Dendritic cell treated with granulocyte-macrophage colony-stimulating factor and Interleukin-4, amounts not matched to agents 40 ng/mL and 50 ng/mL, for 4 days (primary cell): ENCODE measurements around the gene CISH.

ENCODE experiments used
- H3K27ac Mint-ChIP-seq: one replicate; pipeline ENCODE4 v1.8.0; 2022; ENCODE audit warnings: mild to moderate bottlenecking, mixed read lengths
- H3K27me3 Mint-ChIP-seq: one replicate; pipeline ENCODE4 v1.8.0; 2022; ENCODE audit warnings: mild to moderate bottlenecking, mixed read lengths
- H3K36me3 Mint-ChIP-seq: one replicate; pipeline ENCODE4 v1.8.0; 2022; ENCODE audit warnings: low read depth, mixed read lengths
- H3K4me1 Mint-ChIP-seq: one replicate; pipeline ENCODE4 v1.8.0; 2022; ENCODE audit warnings: low read depth, mixed read lengths
- H3K4me3 Mint-ChIP-seq: one replicate; pipeline ENCODE4 v1.8.0; 2022; ENCODE audit warnings: mild to moderate bottlenecking, moderate library complexity, mixed read lengths
- H3K9me3 Mint-ChIP-seq: one replicate; pipeline ENCODE4 v1.8.0; 2022; ENCODE audit warnings: mixed read lengths
- intact Hi-C: fragments of 100-400 bp; cut with micrococcal nuclease; formaldehyde crosslinking; loops from one replicate; pipeline ENCODE4 v1.15.0; 2022

The CISH gene

GRCh38 chr3:50588759-50589433 is 22.7 kb downstream of the CISH start:
- intact Hi-C loops, result no loop called here
- peak overlapping the region; percentile 98 for H3K27ac Mint-ChIP-seq

GRCh38 chr3:50587806-50588758 is 23.5 kb downstream of the CISH start:
- H3K27ac Mint-ChIP-seq, result peak overlapping the region; percentile 98
- intact Hi-C loops, result no loop called here
- peak overlapping the region; percentile 35 for H3K4me3 Mint-ChIP-seq
- H3K27me3 Mint-ChIP-seq, result no peaks in the 10 kb centered on the region
- H3K9me3 Mint-ChIP-seq, result no peaks in the 10 kb centered on the region
- peaks cover 31% of the 10 kb centered on the region for H3K36me3 Mint-ChIP-seq
- H3K4me1 Mint-ChIP-seq, result peaks cover 96% of the 10 kb centered on the region

More at GRCh38 chr3:50588759-50589433, 22.7 kb downstream of the CISH start:
- Mint-ChIP-seq H3K36me3 (peaks cover 26% of the 10 kb centered on the region), H3K27me3 (no peaks in the 10 kb centered on the region), H3K4me3 (no peak overlapping the region), H3K9me3 (no peaks in the 10 kb centered on the region), H3K4me1 (peaks cover 97% of the 10 kb centered on the region)

- Mint-ChIP-seq H3K4me1 (peaks cover 96% of the 10 kb centered on the region), H3K27ac (peak overlapping the region; percentile 98), H3K9me3 (no peaks in the 10 kb centered on the region), H3K27me3 (no peaks in the 10 kb centered on the region), H3K36me3 (peaks cover 38% of the 10 kb centered on the region), H3K4me3 (no peak overlapping the region)
- intact Hi-C loops, result no loop called here
Measured at GRCh38 chr3:50587373-50587772, 24.2 kb downstream of the CISH start.

GRCh38 chr3:50586763-50587070 is 24.9 kb downstream of the CISH start:
- H3K4me1 Mint-ChIP-seq, result peaks cover 96% of the 10 kb centered on the region
- no peaks in the 10 kb centered on the region for H3K27me3 Mint-ChIP-seq
- no peaks in the 10 kb centered on the region for H3K9me3 Mint-ChIP-seq
- H3K4me3 Mint-ChIP-seq, result no peak overlapping the region
- H3K27ac Mint-ChIP-seq, result peak overlapping the region; percentile 98
- intact Hi-C loops, result no loop called here
- peaks cover 45% of the 10 kb centered on the region for H3K36me3 Mint-ChIP-seq

- Mint-ChIP-seq H3K9me3 (no peaks in the 10 kb centered on the region), H3K4me1 (peaks cover 96% of the 10 kb centered on the region), H3K4me3 (no peak overlapping the region), H3K27me3 (no peaks in the 10 kb centered on the region), H3K27ac (peak overlapping the region; percentile 98), H3K36me3 (peaks cover 50% of the 10 kb centered on the region)
- intact Hi-C loops, result no loop called here
Measured at GRCh38 chr3:50585919-50586762, 25.4 kb downstream of the CISH start.

GRCh38 chr3:50584391-50584790 is 27.2 kb downstream of the CISH start:
- H3K4me1 Mint-ChIP-seq, result peaks cover 98% of the 10 kb centered on the region
- H3K27me3 Mint-ChIP-seq, result no peaks in the 10 kb centered on the region
- H3K9me3 Mint-ChIP-seq, result no peaks in the 10 kb centered on the region
- H3K4me3 Mint-ChIP-seq, result no peak overlapping the region
- intact Hi-C loops, result no loop called here
- peaks cover 68% of the 10 kb centered on the region for H3K36me3 Mint-ChIP-seq
- peak overlapping the region; percentile 98 for H3K27ac Mint-ChIP-seq

GRCh38 chr3:50583897-50584296 is 27.7 kb downstream of the CISH start:
- Mint-ChIP-seq H3K9me3 (no peaks in the 10 kb centered on the region), H3K27ac (peak overlapping the region; percentile 98), H3K4me1 (peaks cover 99% of the 10 kb centered on the region), H3K27me3 (no peaks in the 10 kb centered on the region), H3K4me3 (no peak overlapping the region), H3K36me3 (peaks cover 73% of the 10 kb centered on the region)
- intact Hi-C loops, result no loop called here

- peaks cover 99% of the 10 kb centered on the region for H3K4me1 Mint-ChIP-seq
- no peaks in the 10 kb centered on the region for H3K27me3 Mint-ChIP-seq
- intact Hi-C loops, result no loop called here
- H3K9me3 Mint-ChIP-seq, result no peaks in the 10 kb centered on the region
- peak overlapping the region; percentile 73 for H3K27ac Mint-ChIP-seq
- no peak overlapping the region for H3K4me3 Mint-ChIP-seq
- peaks cover 82% of the 10 kb centered on the region for H3K36me3 Mint-ChIP-seq
Measured at GRCh38 chr3:50582083-50582482, 29.5 kb downstream of the CISH start.

- intact Hi-C loops, result no loop called here
- Mint-ChIP-seq H3K4me1 (peaks cover 99% of the 10 kb centered on the region), H3K36me3 (peaks cover 88% of the 10 kb centered on the region), H3K4me3 (no peak overlapping the region), H3K9me3 (no peaks in the 10 kb centered on the region), H3K27ac (peak overlapping the region; percentile 73), H3K27me3 (no peaks in the 10 kb centered on the region)
Measured at GRCh38 chr3:50581459-50581842, 30.1 kb downstream of the CISH start.

GRCh38 chr3:50580683-50581458 is 30.7 kb downstream of the CISH start:
- intact Hi-C loops, result no loop called here
- H3K36me3 Mint-ChIP-seq, result peaks cover 94% of the 10 kb centered on the region
- peaks cover 99% of the 10 kb centered on the region for H3K4me1 Mint-ChIP-seq
- no peaks in the 10 kb centered on the region for H3K27me3 Mint-ChIP-seq
- no peak overlapping the region for H3K4me3 Mint-ChIP-seq
- no peaks in the 10 kb centered on the region for H3K9me3 Mint-ChIP-seq
- H3K27ac Mint-ChIP-seq, result peak overlapping the region; percentile 49

GRCh38 chr3:50577348-50577747 is 34.2 kb downstream of the CISH start:
- intact Hi-C loops, result no loop called here
- Mint-ChIP-seq H3K27me3 (no peaks in the 10 kb centered on the region), H3K4me3 (no peak overlapping the region), H3K27ac (peak overlapping the region; percentile 97), H3K9me3 (no peaks in the 10 kb centered on the region), H3K4me1 (peaks cover 100% of the 10 kb centered on the region), H3K36me3 (peaks cover 96% of the 10 kb centered on the region)

- H3K4me3 Mint-ChIP-seq, result no peak overlapping the region
Measured at GRCh38 chr3:50575372-50575771, 36.2 kb downstream of the CISH start.

GRCh38 chr3:50574444-50574831 is 37.1 kb downstream of the CISH start:
- Mint-ChIP-seq H3K4me1 (peaks cover 94% of the 10 kb centered on the region), H3K36me3 (peaks cover 86% of the 10 kb centered on the region), H3K27ac (peak overlapping the region; percentile 97), H3K4me3 (no peak overlapping the region), H3K27me3 (no peaks in the 10 kb centered on the region), H3K9me3 (no peaks in the 10 kb centered on the region)
- intact Hi-C loops, result loop anchor here (5.0 kb wide), 1 partner anchor 808 kb away; no protein-coding TSS in a partner anchor

More at GRCh38 chr3:50575372-50575771, 36.2 kb downstream of the CISH start:
- H3K36me3 Mint-ChIP-seq, result peaks cover 90% of the 10 kb centered on the region
- H3K9me3 Mint-ChIP-seq, result no peaks in the 10 kb centered on the region
- peaks cover 100% of the 10 kb centered on the region for H3K4me1 Mint-ChIP-seq
- intact Hi-C loops, result no loop called here
- H3K27ac Mint-ChIP-seq, result peak overlapping the region; percentile 97
- no peaks in the 10 kb centered on the region for H3K27me3 Mint-ChIP-seq
